Left colon (tissue), 2 donors: ENCODE results near the gene RCC1. TPM values are rescaled to one million over a fixed set of nuclear protein-coding genes. Genes with fewer than 3 reads are reported as not detected.
"Not testable (repeated sequence)": the region's sequence is repeated elsewhere in the genome, so short reads cannot be mapped to it uniquely, and the experiment has no call there.

Experiments used
- ATAC-seq: fragments of 200-7000 bp; cut with Tn5 transposase; one replicate; pipeline ENCODE4 v1.9.1; 2020; ENCODE audit warnings: mild to moderate bottlenecking, moderate library complexity
- DNase-seq, 2 donors: peaks; one replicate each; pipeline ENCODE4 v3.0.0-alpha.2; 2020
- intact Hi-C, 2 donors: fragments of 100-400 bp; cut with DNase I in 1 of 2; cut with micrococcal nuclease in 1 of 2; formaldehyde crosslinking; loops; one replicate each; pipeline versions ENCODE4 v1.11.2 to v1.14.0; 2022; cut with DNase I, micrococcal nuclease
- total RNA-seq, 2 donors: library from RNA; stranded (reverse); fragmentation: NEBNext Ultra II Directional; extraction: Animal tissue kit (Norgen Biotek cat#: 25700); gene quantifications; one replicate each; pipeline ENCODE4 v1.2.1, GENCODE V29; 2021
- donor health status: DM: no; HTN: no; CAD: no.
- donor health status: DM: yes; HTN: yes; CAD: no.

The RCC1 gene
- total RNA-seq, 2 donors from 2014 or later, result 22.1 to 34.8 TPM

- intact Hi-C loops, result no loop called here
These were observed 72.9 kb downstream of the RCC1 start for GRCh38 chr1:28578696-28579218.

GRCh38 chr1:28579401-28579800, 73.6 kb downstream of the RCC1 start:
- no peak for ATAC-seq
- intact Hi-C loops, result no loop called here
- no peak for DNase-seq

More at GRCh38 chr1:28578696-28579218, 72.9 kb downstream of the RCC1 start:
- DNase-seq, result no peak
- no peak for ATAC-seq

GRCh38 chr1:28580722-28581530, 75.1 kb downstream of the RCC1 start:
- intact Hi-C loops, result no loop called here
- ATAC-seq (peak; percentile 63), DNase-seq (peak; percentile 61 to 70)

GRCh38 chr1:28581531-28582247, 75.8 kb downstream of the RCC1 start:
- ATAC-seq, result peak; percentile 92
- intact Hi-C loops, result no loop called here
- peak; percentile 96 to 97 for DNase-seq

- DNase-seq (no peak), ATAC-seq (peak; percentile 23)
- intact Hi-C loops, result no loop called here
These were observed 76.4 kb downstream of the RCC1 start for GRCh38 chr1:28582248-28582615.

- DNase-seq, intact Hi-C loops, ATAC-seq: not testable (repeated sequence)
These were observed 80.9 kb downstream of the RCC1 start for GRCh38 chr1:28586585-28587391.

Other genes with a start within 250 kb of the RCC1 start
- 10 to 100 TPM; 34.7 to 40.3 TPM for gene SESN2, start 246.5 kb upstream of the RCC1 start, total RNA-seq
- 10 to 100 TPM; 29.1 to 31.6 TPM for gene MED18, start 177.0 kb upstream of the RCC1 start, total RNA-seq
- gene PHACTR4, start 136.3 kb upstream of the RCC1 start, total RNA-seq, result 10 to 100 TPM; 46.7 to 61.8 TPM
- 10 to 100 TPM; 14.7 to 18.3 TPM for gene TRNAU1AP, start 47.0 kb downstream of the RCC1 start, total RNA-seq
- gene RAB42, start 86.2 kb downstream of the RCC1 start, total RNA-seq, result 1 to 10 TPM; 3.0 to 4.7 TPM
- gene TAF12, start 137.0 kb downstream of the RCC1 start, total RNA-seq, result 10 to 100 TPM; 14.7 to 15.2 TPM
- not detected for gene RNU11, start 142.6 kb downstream of the RCC1 start, total RNA-seq
- gene GMEB1, start 162.7 kb downstream of the RCC1 start, total RNA-seq, result 10 to 100 TPM; 12.4 to 13.3 TPM
- gene YTHDF2, start 230.9 kb downstream of the RCC1 start, total RNA-seq, result 10 to 100 TPM; 59.4 to 64.9 TPM